Measurements from ENCODE around the gene PCAT6. TPM values are rescaled to one million over a fixed set of nuclear protein-coding genes. Genes with fewer than 3 reads are reported as not detected.
A peak's percentile ranks its signal among the peaks of the same experiment; 100 is the strongest.

Gene PCAT6
- total and polyA plus RNA-seq, 8 donors: 1.1 to 3.8 (median 2.2) TPM

DNA sequence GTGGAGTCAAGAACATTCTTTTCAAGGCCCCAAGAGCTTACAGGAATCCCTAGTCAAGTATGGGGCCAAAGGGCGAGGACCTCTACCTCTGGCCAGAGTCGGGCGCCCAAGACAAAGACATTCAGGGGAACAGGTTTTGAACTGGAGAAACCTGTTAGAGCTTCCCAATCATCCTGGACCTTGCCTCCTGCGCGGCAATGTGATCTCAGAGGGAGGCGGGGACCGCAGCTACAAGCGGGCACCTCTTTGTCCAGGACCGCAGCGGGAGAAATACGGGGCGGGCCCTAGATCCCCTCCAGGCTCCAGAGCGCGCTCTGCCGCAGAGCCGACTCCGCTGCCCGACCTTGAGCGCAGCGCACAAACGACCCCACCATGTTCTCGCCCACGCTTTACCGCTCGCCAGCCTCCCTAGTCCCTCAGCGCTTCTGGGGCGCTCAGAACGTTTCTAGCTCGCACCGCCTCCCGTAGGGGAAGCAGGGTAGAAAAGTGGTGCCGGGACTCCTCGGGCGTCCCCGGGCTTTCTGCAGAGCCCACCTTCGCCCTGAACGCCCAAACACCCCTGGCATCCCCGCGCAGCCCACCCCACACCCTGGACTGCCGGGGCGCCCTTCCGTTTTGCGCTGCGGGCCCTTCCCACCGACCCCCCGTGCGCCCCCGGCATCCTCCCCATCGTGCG lies 50.1 kb downstream of the PCAT6 start:
- H3K27ac ChIP-seq: peak overlapping the region in 1 of 2 donors; percentile 41

More for the DNA sequence above, 50.1 kb downstream of the PCAT6 start:
- TF ChIP-seq, protein P1, sequence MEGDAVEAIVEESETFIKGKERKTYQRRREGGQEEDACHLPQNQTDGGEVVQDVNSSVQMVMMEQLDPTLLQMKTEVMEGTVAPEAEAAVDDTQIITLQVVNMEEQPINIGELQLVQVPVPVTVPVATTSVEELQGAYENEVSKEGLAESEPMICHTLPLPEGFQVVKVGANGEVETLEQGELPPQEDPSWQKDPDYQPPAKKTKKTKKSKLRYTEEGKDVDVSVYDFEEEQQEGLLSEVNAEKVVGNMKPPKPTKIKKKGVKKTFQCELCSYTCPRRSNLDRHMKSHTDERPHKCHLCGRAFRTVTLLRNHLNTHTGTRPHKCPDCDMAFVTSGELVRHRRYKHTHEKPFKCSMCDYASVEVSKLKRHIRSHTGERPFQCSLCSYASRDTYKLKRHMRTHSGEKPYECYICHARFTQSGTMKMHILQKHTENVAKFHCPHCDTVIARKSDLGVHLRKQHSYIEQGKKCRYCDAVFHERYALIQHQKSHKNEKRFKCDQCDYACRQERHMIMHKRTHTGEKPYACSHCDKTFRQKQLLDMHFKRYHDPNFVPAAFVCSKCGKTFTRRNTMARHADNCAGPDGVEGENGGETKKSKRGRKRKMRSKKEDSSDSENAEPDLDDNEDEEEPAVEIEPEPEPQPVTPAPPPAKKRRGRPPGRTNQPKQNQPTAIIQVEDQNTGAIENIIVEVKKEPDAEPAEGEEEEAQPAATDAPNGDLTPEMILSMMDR (IDR thresholded peaks at IDR 0.05): no peak
- intact Hi-C loops (cut with DNase I): no loop called here
- H3K27me3 ChIP-seq: peaks cover 0 to 12% of the 10 kb centered on the region in 2 donors
- H3K4me1 ChIP-seq: peaks cover 3 to 40% of the 10 kb centered on the region in 2 donors
- no peaks in the 10 kb centered on the region for H3K9me3 ChIP-seq
- ATAC-seq: peak; percentile 88
- peak; percentile 47 to 89 (median 73) for DNase-seq
- peak overlapping the region; percentile 72 to 79 for H3K4me3 ChIP-seq
- H3K36me3 ChIP-seq: no peaks in the 10 kb centered on the region

Other genes with a start within 250 kb of the PCAT6 start
- 1 to 10 TPM in 1 of 2 donors, not detected in 1; 1.1 TPM for gene SYT2, start 100.5 kb upstream of the PCAT6 start, total RNA-seq
- gene SYT2, start 100.5 kb upstream of the PCAT6 start, polyA plus RNA-seq (ENCODE audit: insufficient read length in 6 of 6): 1 to 10 TPM; 2.3 to 5.4 (median 3.0) TPM
- 10 to 100 TPM; 46.4 to 67.4 TPM for gene KDM5B, start 2.5 kb upstream of the PCAT6 start, total RNA-seq
- 100 to 1,000 TPM in 5 of 6 donors, 10 to 100 TPM in 1; 99.1 to 124 (median 108) TPM for gene KDM5B, start 2.5 kb upstream of the PCAT6 start, polyA plus RNA-seq (ENCODE audit: insufficient read length in 6 of 6)
- 10 to 100 TPM; 11.0 to 15.5 TPM for gene RABIF, start 78.2 kb downstream of the PCAT6 start, total RNA-seq
- 10 to 100 TPM in 1 of 6 donors, 1 to 10 TPM in 5; 8.1 to 10.3 (median 8.7) TPM for gene RABIF, start 78.2 kb downstream of the PCAT6 start, polyA plus RNA-seq (ENCODE audit: insufficient read length in 6 of 6)
- 10 to 100 TPM; 26.6 to 29.7 TPM for gene KLHL12, start 116.3 kb downstream of the PCAT6 start, total RNA-seq
- gene KLHL12, start 116.3 kb downstream of the PCAT6 start, polyA plus RNA-seq (ENCODE audit: insufficient read length in 6 of 6): 10 to 100 TPM; 34.0 to 40.0 (median 35.8) TPM
- 100 to 1,000 TPM; 130 to 138 TPM for gene ADIPOR1, start 147.4 kb downstream of the PCAT6 start, total RNA-seq
- 10 to 100 TPM; 63.2 to 72.0 (median 65.8) TPM for gene ADIPOR1, start 147.4 kb downstream of the PCAT6 start, polyA plus RNA-seq (ENCODE audit: insufficient read length in 6 of 6)
- gene CYB5R1, start 156.3 kb downstream of the PCAT6 start, total RNA-seq: 10 to 100 TPM; 79.0 to 99.5 TPM
- 10 to 100 TPM; 31.3 to 37.5 (median 34.4) TPM for gene CYB5R1, start 156.3 kb downstream of the PCAT6 start, polyA plus RNA-seq (ENCODE audit: insufficient read length in 6 of 6)
- 10 to 100 TPM; 54.0 to 70.9 TPM for gene TMEM183A, start 196.4 kb downstream of the PCAT6 start, total RNA-seq
- 10 to 100 TPM; 60.3 to 74.2 (median 68.8) TPM for gene TMEM183A, start 196.4 kb downstream of the PCAT6 start, polyA plus RNA-seq (ENCODE audit: insufficient read length in 6 of 6)
- gene PPFIA4, start 215.5 kb downstream of the PCAT6 start, total RNA-seq: 1 to 10 TPM; 1.3 to 2.1 TPM
- 1 to 10 TPM; 2.6 to 5.1 (median 3.6) TPM for gene PPFIA4, start 215.5 kb downstream of the PCAT6 start, polyA plus RNA-seq (ENCODE audit: insufficient read length in 6 of 6)